ENCODE results near the gene ADSS1.

The ADSS1 gene

GRCh38 chr14:104697892-104698583, 26.0 kb upstream of the ADSS1 start:
- no peak overlapping the region for H3K27ac ChIP-seq

DNA sequence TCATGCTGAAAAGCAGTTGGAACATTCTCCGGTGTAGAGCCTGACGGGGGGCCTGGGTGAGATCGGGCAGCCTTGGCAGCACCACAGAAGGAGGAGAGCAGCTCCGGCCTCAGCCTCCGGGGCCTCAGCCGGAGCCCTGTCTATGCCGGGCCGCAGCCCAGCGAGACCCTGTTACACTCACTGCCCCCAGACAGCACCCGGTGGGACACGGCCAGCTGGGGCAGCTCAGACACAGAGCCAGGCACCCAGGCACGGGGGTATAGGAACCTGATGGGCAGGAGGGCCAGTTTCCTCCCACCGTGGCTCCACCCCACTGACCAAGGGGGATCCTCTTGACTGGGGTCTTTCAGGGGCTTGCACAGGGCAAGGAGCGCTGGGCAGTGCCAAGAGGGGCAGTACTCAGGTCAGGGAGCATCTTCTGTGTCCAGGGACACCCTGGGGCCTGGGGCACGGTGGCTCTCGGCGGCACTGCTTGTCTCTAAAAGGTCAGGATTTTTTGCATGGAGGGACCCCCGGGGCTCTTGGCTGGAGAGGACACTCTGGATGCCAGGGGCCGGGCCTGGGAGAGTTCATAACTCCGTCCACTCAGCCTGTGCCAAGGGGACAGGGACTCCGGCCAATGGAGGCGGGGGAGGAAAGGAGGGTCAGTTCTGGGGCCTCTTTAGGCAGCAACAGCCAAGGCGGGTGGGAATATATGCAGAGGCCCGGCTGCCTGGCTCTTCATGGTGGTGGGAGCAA, 25.2 kb upstream of the ADSS1 start:
- no peak for DNase-seq (ENCODE audit: low read depth, low spot score)
- no peak overlapping the region for H3K27ac ChIP-seq

More at GRCh38 chr14:104697892-104698583, 26.0 kb upstream of the ADSS1 start:
- DNase-seq (ENCODE audit: low read depth, low spot score), result no peak

- no peak overlapping the region for H3K27ac ChIP-seq
- DNase-seq (ENCODE audit: low read depth, low spot score), result no peak
These were observed 24.6 kb upstream of the ADSS1 start for GRCh38 chr14:104699426-104699748.

GRCh38 chr14:104700225-104700651, 23.8 kb upstream of the ADSS1 start:
- no peak overlapping the region for H3K27ac ChIP-seq
- DNase-seq (ENCODE audit: low read depth, low spot score), result no peak

DNA sequence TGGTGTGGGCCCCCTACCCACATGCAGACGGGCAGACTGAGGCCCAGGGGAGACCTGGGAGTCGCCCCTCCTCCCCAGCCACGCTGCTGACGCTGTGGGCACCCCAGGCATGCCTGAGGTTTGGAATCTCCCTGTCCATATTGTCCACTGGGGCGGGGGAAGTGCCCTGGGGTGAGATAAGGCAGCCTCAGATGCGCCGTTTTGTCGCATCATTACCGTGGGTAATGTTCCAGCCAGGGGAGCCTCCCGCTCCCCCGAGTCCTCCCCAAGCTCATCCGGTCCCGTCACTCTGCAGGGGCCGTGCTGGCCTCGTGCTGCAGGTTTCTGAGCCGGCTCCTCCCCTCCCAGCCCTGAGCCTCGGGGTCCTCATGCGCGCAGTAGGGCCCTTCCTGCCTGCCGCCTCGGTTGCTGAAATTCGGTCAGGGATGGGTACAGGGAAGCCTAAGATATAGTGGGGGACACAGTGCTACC, 23.2 kb upstream of the ADSS1 start:
- H3K27ac ChIP-seq, result no peak overlapping the region
- no peak for DNase-seq (ENCODE audit: low read depth, low spot score)

GRCh38 chr14:104701383-104702076, 22.5 kb upstream of the ADSS1 start:
- H3K27ac ChIP-seq, result no peak overlapping the region
- no peak for DNase-seq (ENCODE audit: low read depth, low spot score)

- no peak overlapping the region for H3K27ac ChIP-seq
- no peak for DNase-seq (ENCODE audit: low read depth, low spot score)
These were observed 21.9 kb upstream of the ADSS1 start for GRCh38 chr14:104702106-104702505.

- DNase-seq (ENCODE audit: low read depth, low spot score), result no peak
- no peak overlapping the region for H3K27ac ChIP-seq
These were observed 21.4 kb upstream of the ADSS1 start for GRCh38 chr14:104702673-104703072.

- no peak for DNase-seq (ENCODE audit: low read depth, low spot score)
- no peak overlapping the region for H3K27ac ChIP-seq
These were observed 20.8 kb upstream of the ADSS1 start for GRCh38 chr14:104703269-104703668.

DNA sequence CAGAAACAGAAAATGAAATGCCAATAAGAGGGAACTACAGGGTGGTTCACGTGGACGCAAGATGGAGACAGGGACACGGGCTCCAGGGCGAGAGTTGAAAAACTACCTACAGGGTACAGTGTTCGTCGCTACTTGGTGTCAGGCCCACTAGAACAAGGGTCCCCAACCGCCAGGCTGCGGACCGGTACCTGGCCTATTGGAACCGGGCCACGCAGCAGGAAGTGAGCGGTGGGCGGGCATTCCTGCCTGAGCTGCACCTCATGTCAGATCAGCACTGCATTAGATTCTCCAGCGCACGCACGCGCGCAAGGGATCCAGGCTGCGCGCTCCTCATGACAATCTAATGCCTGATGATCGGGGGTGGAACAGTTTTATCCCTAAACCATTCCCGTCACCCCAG, 19.8 kb upstream of the ADSS1 start:
- DNase-seq (ENCODE audit: low read depth, low spot score), result no peak
- no peak overlapping the region for H3K27ac ChIP-seq

DNA sequence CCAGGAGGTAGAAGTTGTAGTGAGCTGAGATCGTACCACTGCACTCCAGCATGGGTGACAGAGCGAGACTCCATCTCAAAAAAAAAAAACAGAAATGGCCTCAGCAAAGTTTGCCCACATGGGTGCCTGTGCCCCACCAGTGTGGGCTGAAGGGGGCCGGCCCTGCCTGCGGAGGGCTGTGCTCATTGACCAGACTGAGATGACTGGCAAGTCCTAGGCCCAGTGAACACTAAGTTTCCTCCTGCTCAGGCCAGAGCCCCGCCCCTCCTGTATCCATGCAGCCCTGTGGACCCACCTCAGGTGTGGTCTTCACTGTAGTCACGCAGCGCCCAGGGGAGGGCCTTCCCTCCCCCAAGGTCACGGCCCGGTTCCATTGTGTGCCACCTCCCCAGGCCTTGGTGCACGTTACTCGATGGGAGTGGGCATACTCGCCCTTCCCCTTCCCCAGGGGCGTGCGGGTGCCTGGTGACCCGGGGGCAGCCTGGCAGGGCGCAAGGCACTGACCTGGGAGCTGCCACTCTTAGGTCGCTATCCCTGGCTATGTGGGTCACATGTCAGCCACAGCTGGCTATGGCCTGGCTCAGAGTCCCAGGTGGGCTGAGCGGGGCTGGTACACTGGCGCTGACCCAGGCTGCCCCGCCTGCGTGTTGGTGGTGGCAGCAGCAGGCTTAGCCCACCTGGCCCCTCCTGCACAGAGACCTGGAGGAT, 18.5 kb upstream of the ADSS1 start:
- no peak for DNase-seq (ENCODE audit: low read depth, low spot score)
- no peak overlapping the region for H3K27ac ChIP-seq

DNA sequence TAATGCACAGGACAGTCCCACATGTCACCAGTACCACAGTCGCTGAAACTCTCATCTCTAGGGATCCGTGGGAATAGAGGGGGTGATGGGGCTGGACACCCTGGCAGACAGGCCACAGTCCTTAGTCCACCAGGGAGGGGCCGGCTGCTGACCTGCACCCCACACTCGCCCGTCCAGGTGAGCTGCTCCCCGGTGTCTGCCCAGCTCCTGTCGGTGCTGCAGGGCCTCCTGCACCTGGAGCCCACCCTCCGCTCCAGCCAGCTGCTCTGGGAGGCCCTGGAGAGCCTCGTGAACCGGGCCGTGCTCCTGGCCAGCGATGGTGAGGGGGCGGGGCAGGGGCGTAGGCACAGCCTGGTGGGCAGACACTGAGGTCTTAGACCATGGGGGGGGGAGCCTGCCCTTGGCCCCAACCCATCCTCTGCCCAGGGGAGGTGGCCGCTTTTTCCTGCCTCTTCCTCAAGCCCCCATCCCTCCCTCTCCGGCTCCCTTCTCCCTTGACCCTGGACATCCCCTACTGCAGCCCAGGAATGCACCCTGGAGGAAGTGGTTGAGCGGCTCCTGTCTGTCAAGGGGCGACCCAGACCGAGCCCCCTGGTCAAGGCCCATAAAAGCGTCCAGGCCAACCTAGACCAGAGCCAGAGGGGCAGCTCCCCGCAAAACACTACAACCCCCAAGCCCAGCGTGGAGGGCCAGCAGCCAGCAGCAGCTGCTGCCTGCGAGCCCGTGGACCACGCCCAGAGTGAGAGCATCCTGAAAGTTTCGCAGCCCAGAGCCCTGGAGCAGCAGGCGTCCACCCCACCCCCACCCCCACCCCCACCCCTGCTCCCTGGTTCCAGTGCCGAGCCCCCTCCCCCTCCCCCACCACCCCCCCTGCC, 17.1 kb upstream of the ADSS1 start:
- DNase-seq (ENCODE audit: low read depth, low spot score), result no peak
- H3K27ac ChIP-seq, result no peak overlapping the region

DNA sequence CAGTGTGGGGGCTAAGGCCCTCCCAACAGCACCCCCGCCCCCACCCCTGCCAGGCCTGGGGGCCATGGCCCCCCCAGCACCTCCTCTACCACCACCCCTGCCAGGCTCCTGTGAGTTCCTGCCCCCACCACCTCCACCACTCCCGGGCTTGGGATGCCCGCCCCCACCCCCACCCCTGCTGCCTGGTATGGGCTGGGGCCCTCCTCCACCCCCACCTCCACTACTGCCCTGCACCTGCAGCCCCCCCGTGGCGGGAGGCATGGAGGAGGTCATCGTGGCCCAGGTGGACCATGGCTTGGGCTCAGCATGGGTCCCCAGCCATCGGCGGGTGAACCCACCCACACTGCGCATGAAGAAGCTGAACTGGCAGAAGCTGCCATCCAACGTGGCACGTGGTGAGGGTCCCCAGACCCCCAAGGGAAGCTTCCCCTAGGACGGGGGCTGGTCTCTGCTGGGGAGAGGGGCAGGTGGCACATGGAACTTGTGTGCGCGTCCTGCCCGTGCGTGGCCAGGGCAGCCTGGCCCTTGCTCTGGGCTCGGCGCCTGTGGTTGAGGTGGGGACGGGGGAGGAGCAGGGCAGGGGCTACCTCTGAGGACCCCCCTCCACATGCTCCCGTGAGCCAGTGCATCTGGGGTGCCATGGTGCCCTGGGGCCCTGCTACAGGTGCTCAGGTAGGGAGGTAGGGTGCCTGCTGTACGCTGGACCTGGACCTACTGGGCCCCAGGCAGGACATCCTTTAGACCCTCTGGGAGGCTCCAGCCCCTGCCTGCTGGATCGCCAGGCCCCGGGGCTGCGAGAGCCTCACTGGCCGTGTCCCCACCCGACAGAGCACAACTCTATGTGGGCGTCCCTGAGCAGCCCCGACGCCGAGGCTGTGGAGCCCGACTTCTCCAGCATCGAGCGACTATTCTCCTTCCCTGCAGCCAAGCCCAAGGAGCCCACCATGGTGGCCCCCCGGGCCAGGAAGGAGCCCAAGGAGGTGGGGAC, 16.1 kb upstream of the ADSS1 start:
- no peak for DNase-seq (ENCODE audit: low read depth, low spot score)
- H3K27ac ChIP-seq, result no peak overlapping the region

DNA sequence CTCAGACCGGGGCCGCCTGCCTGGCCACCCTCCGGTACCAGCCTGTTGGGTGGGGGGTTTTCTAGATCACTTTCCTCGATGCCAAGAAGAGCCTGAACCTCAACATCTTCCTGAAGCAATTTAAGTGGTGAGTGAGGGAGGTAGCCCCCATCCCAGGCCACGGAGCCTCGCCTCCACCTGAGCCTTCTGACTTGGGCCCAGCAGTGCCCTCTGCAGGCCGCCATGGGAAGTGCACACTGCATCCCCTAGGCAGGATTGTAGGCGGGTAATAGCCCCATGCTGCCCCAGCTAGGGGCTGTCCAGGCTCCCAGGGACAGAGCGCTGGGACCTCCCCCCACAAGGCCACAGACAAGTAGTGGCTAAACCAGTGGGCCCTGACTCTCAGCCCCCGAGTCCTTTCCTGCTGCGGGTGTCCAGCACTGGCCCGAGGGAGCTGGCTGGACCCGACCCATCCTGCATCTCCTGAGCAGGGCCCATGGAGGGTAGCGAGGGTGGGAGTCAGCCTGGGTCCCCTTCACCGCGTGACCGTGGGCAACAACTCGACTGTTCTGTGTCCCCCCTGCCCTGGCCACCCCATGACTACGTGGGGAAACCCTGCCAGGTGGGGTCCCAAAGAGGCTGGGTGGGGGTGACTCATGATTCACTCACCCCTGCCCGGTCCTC, 15.3 kb upstream of the ADSS1 start:
- no peak for DNase-seq (ENCODE audit: low read depth, low spot score)

DNA sequence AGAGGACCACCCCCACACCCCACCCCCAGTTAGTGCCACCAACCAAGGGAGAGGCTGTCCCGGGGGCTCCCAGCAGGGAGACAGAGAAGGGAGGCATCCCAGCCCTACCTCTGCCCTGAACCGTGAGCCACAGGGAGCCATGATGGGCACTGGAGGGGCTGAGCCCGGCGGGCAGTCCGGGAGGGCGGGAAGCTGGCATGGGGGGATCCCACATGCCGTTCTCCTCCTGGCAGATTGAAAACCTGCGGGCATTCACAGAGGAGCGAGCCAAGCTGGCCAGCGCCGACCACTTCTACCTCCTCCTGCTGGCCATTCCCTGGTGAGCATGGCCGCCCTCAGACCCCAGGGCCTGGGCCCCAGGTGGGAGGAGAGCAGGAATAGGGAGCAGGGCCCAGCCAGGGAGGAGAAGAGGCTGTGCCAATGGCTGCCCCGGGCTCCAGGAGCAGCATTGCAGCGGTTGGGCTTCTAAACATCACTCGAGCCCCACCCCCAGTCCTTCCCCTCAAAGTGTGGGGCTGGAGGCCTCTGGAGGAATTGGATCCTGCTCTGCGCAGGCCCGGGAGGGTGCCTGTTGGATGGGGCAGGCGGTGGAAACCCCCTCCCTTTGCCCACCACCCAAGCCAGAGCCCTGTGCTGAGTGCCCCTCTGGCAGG, 14.5 kb upstream of the ADSS1 start:
- DNase-seq (ENCODE audit: low read depth, low spot score), result no peak
- H3K27ac ChIP-seq, result no peak overlapping the region

More for the DNA sequence above, 15.3 kb upstream of the ADSS1 start:
- H3K27ac ChIP-seq, result no peak overlapping the region

- no peak overlapping the region for H3K27ac ChIP-seq
- no peak for DNase-seq (ENCODE audit: low read depth, low spot score)
These were observed 13.8 kb upstream of the ADSS1 start for GRCh38 chr14:104710071-104710735.

All from epithelial cell of prostate (primary cell).